Motor neuron (in vitro differentiated cells): Measurements from ENCODE around the gene EFNA2. TPM values are rescaled to one million over a fixed set of nuclear protein-coding genes. Genes with fewer than 3 reads are reported as not detected.
A peak's percentile ranks its signal among the peaks of the same experiment; 100 is the strongest.

ENCODE experiments used
- ATAC-seq, 8 experiments: fragments of 200-7000 bp; cut with Tn5 transposase; replicated peaks in 6 of 8; 2 replicates each; pipeline ENCODE4 v1.8.0; 2021; ENCODE audit warnings: mild to moderate bottlenecking in 8 of 8, moderate library complexity in 8 of 8
- H3K27ac ChIP-seq, 2 donors: fragments of 250-450 bp; sonication (Bioruptor Pico); 2 replicates each; pipeline ENCODE4 v1.9.0; 2021; ENCODE audit warnings: antibody characterized with exemption in 2 of 2, mild to moderate bottlenecking in 2 of 2, moderate library complexity in 1 of 2
- H3K4me1 ChIP-seq, 2 donors: fragments of 250-450 bp; sonication (Bioruptor Pico); replicated peaks in 1 of 2; 2 replicates each; pipeline ENCODE4 v1.6.1; 2021; ENCODE audit warnings: antibody characterized with exemption in 2 of 2, mild to moderate bottlenecking in 2 of 2, moderate library complexity in 1 of 2
- H3K4me3 ChIP-seq, 5 donors: fragments of 250-450 bp; sonication (Bioruptor Pico); 2 replicates each; pipeline ENCODE4 v1.9.0; 2021; ENCODE audit warnings: antibody characterized with exemption in 5 of 5, mild to moderate bottlenecking in 5 of 5, moderate library complexity in 4 of 5
- WGBS, 10 experiments: fragments of 450-650 bp; shearing (Covaris generic); methylation state at CpG; one replicate each; pipeline ENCODE4 v1.0.0; 2022; 5-methylcytosine and 5-hydroxymethylcytosine counted together
- in situ Hi-C, 9 experiments: fragments of 400-800 bp; cut with MboI; loops; one replicate each; pipeline ENCODE4 v1.15.0; 2021; ENCODE audit warnings: low sequenced_read_pairs in 9 of 9, low pct_unique_long_range_greater_than_20kb in 2 of 9; ENCODE audit not compliant: unreplicated experiment in 9 of 9
- total RNA-seq, 8 experiments: library from RNA; unstranded; fragments of 300-600 nt; gene quantifications; 2 replicates each; pipeline versions ENCODE4 v1.2.3 to v1.2.4, GENCODE V29; 2022

The EFNA2 gene
- total RNA-seq, 8 experiments from 2014 or later: 2.4 to 9.2 (median 4.5) TPM; not detected in 3

DNA sequence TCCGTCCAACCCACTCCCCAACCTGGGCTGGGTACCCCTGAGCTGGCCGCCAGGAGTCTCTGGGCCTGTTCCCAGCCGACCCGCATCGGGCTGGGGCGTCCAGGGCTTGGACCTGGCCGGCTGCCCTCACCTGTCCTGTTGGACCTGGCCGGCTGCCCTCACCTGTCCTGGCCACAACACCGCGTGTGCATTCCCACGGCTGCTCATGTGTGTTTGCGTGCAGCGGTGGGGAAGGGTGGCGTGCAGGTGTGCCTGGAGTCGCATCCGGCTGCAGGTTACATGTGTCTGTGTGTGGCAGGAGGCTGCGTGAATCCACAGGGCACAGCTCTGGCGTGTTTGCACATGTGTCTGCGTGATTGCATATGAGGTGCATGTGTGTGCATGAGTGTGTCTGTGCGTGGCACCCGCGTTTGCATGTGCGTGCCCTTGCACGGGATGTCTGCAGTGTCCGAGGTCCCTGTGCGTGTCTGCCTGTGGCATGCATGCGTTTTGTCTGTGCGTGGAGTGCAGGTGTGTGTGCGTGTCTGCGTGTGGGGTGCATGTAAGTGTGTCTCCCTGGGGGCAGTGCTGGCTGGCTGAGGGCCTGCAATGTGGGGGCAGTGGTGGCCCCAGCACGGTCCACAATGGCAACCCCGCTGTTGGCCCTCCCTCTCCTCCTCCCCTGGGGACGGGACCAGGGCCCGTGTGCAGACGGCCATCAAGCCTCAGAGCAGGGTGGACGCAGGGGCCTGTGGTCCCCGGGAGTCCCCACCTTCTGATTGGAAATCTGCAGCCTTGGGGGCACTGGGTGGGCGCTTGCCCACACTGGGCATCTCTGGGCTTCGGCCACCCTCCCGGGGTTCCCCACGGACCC is 3.4 kb downstream of the EFNA2 start:
- in situ Hi-C loops: no loop called here
- Histone ChIP-seq H3K4me3 (no peak overlapping the region), H3K27ac (no peak overlapping the region), H3K4me1 (peaks cover 24 to 32% of the 10 kb centered on the region in 2 donors)
- no peak for ATAC-seq
- WGBS, 10 experiments: 60 to 94% (median 86%) methylated on average over 1 to 10 of the region's 41 CpGs; no CpG with 5 or more reads in 5 of the 10 experiments

DNA sequence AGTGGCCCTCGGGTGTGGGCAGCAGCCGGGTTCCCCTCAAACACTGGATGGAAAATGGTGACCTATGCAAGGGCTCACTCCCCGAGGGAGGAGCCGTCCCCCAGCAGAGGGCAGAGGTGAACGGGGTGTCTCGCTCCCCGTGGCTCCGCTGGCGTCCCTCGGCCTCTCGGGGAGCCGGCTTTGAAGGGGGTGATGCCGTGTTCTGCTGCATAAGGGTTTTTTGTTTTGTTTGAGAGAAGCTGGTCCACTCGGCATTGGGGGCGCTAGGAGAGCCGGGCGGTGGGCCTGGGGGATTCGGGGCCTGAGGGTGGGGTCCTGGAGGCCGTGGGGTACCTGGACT is 4.0 kb downstream of the EFNA2 start:
- no peak overlapping the region for H3K4me3 ChIP-seq
- WGBS, 10 experiments: 100% methylated on average over 1 of the region's 19 CpGs; no CpG with 5 or more reads in 9 of the 10 experiments
- in situ Hi-C loops: no loop called here
- no peak overlapping the region for H3K27ac ChIP-seq
- H3K4me1 ChIP-seq: peaks cover 19 to 30% of the 10 kb centered on the region in 2 donors
- ATAC-seq: no peak

DNA sequence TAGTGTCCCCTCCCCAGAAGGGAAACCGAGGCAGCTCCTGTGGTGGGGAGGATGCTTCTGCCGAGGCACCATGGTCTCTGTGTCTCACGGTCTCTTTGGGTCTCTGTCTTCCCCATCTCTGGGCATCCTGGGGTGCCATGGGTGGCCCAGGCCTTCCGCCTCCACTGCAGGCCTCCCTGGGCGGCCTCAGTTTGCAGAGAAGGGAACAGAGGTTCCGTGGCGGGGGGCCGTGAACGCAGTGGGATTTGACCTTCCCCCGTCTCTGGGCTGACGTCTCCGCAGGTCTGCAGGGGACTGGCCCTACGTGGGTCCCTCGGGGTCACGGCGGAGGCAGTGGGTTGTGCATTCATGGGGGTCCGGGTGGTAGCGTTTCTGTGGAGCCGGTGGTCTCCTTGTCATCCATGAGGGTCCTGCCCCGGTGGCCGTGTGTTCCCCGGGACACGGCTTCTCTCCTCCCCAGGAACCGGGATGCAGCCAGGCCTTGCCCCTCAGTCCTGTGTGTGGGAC is 4.6 kb downstream of the EFNA2 start:
- 70 to 78% (median 75%) methylated on average over 2 to 8 of the region's 24 CpGs; no CpG with 5 or more reads in 7 of the 10 experiments for WGBS, 10 experiments
- peaks cover 20 to 29% of the 10 kb centered on the region in 2 donors for H3K4me1 ChIP-seq
- ATAC-seq: no peak
- in situ Hi-C loops: no loop called here
- no peak overlapping the region for H3K27ac ChIP-seq
- no peak overlapping the region for H3K4me3 ChIP-seq

DNA sequence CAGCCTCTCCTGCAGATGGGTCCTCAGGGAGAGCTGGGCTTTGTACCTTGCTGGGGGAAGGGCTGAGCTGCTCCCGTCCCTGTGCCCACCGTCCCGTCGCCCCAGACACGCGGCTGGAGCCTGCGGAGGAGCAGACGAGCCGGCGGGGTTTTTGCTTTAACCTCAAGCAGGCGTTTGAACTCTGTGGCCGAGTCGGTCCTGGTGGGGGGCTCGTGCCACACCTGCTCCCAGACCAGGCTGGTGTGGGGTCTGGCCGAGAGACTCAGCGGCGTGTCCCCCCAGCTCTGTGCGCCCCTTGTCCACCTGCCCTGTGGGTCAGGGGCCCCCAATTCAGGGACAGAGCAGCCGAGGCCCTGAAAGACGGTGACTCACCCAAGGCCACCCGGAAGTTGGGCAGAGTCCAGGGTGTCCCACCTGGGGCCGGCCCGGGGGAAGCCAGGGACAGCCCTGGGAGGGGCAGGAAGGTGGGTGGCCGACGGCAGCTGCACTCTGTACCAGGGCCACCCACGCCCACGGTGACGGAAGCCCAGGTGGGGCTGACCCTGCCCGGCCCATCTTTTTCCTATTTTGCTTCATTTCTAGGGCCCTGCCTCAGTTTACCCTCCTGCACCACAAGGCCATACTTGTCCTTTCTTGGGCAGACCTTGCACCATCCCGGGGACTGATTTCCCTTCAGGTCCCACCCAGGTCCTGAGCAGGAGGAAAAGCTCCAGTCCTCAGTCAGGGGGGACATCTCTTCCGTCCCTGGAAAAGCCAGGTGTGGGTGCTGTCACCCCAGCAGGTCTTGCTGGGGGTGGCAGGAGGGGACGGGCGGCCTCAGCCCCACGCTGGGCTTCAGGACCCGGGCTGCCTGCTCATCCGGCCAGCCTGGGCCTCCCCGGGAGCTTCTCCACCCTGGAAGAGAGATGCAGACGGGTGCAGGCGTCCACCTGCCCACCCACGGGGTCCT is 5.3 kb downstream of the EFNA2 start:
- 5 to 87% (median 75%) methylated on average over 1 to 11 of the region's 40 CpGs; no CpG with 5 or more reads in 4 of the 10 experiments for WGBS, 10 experiments
- Histone ChIP-seq H3K4me1 (peaks cover 25 to 26% of the 10 kb centered on the region in 2 donors), H3K27ac (no peak overlapping the region), H3K4me3 (no peak overlapping the region)
- no peak for ATAC-seq
- in situ Hi-C loops: no loop called here

DNA sequence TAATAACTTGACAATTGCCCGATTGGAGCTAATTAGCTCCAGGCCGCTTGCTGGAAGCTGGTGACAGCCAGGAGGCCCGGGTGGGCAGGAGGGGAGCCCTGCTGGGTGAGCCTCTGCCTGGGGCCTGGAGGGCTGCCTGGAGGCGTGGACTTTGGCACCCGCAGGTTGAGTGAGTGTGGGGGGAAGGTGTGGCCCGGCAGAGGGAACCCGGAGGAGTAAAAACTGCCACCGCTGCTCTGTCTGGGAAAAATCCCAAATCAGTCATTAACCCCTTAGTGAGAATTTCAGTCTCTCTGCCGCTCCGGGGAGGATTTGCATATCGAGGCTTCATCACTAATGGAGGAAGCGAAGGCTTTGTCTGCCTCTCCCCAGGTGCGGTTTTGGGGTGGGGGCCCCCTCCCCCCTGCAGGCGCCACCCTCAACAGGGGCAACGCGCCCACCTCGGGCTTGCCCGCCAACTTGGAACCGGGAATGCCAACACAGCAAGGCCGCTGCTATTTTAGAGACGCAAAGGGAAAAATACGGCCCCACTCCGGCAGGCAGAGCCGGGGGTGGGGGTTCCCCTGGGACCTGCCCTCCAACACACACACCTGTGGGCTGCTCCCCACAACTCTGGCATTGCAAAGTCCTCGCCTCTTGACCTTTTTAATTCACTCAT is 6.2 kb downstream of the EFNA2 start:
- in situ Hi-C loops: no loop called here

DNA sequence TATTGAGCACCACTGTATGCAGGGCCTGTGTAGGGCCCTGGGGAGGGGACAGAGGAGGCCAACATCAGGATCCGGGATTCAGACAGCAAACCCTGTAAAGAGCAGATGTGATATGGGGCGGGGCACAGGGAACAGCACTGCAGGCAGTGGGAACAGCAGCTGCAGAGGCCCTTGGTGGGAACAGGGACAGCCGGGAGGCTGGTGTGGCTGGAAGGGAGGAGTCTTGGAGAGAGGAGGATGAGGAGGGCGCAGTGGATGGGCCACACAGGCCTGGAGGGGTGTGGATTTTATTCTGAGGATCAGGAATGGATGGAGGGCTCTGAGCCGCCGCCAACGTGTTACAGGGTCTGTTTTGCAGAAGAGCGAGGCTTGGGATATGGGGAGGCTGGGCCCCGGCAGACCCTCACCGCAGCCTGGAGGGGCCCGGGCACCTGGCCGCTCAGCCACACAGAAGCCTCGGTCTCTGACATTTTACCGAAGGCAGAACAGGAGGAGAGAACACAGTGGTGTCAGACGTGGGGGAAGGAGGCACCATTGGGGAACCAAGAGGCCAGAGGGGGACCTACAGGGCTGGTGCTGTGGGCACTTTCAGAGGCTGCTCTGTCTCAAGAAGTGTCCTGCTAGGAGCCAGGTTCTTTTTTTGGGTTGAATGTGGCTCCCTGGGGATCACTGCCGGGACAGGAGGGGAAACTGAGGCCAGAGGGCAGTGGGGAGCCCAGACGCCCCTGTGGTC is 6.9 kb downstream of the EFNA2 start:
- 25 to 79% (median 56%) methylated on average over 2 to 10 of the region's 17 CpGs; no CpG with 5 or more reads in 6 of the 10 experiments for WGBS, 10 experiments
- Histone ChIP-seq H3K4me1 (peaks cover 14 to 16% of the 10 kb centered on the region in 2 donors), H3K27ac (no peak overlapping the region), H3K4me3 (no peak overlapping the region)
- in situ Hi-C loops: no loop called here
- no peak for ATAC-seq

More for the DNA sequence above, 6.2 kb downstream of the EFNA2 start:
- WGBS, 10 experiments: 0 to 53% (median 6%) methylated on average over 1 to 15 of the region's 25 CpGs; no CpG with 5 or more reads in 5 of the 10 experiments
- peaks cover 21 to 23% of the 10 kb centered on the region in 2 donors for H3K4me1 ChIP-seq
- H3K4me3 ChIP-seq: no peak overlapping the region
- ATAC-seq: no peak
- H3K27ac ChIP-seq: no peak overlapping the region

DNA sequence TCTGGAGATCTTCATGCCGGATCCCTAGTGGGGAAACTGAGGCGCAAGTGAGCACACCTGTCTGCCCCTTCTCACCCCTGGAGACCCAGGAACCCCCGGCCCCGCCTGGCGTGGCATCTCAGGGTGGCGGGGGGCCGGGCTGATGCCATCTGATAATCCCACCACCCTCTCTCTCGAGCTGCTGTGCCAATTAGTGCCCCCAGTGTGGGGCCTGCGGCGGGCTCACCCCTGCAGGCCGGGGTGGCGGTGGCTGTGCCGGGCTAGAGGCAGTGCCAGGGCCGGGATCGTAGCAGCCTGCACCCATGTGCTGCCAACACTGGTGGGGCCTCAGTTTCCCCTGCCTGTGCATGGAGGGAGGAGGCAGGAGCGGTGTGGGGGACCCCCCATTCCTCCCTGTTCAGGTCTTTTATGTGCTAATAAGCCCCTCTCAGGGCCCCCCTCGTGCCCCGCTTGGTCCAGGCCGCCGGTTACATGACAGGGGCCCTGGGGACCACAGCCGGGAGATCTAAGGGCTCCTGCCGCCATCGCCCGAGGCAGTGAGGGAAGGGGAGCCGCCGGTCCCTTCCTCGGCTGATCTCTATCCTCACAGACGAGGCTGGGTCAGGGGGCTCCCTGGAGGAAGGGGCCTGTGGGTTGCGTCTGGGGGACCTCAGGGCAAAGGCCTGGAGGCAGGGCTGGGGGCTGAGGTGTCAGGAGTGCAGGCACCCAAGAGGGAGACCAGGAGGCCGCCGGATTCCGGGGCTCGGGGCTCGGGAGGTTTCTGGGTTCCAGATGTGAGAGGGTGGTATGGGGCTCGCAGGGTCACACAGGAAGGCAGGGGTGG is 8.3 kb downstream of the EFNA2 start:
- in situ Hi-C loops: no loop called here
- peaks cover 5 to 9% of the 10 kb centered on the region in 2 donors for H3K4me1 ChIP-seq
- no peak for ATAC-seq
- H3K27ac ChIP-seq: no peak overlapping the region
- H3K4me3 ChIP-seq: no peak overlapping the region
- 30 to 81% methylated on average over 2 to 3 of the region's 35 CpGs; no CpG with 5 or more reads in 8 of the 10 experiments for WGBS, 10 experiments

DNA sequence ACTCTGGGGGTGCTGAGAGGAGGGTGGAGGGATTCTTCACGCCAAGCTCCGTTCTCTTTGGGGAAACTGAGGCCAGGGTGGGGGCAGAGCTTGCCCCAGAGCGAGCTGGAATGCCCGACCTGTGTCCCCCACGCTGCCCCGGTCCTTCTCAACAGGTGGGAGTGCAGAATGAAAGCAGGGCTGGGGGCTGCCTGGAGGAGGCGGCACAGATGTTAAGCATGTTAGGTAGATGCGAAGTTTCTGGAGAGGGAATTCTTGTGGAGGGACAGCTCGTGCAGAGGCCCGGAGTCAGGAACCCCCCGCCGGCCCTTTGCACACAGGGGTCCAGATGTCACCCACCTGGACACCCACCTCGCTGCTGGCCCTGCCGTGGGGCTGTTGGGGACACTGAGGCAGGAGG is 9.0 kb downstream of the EFNA2 start:
- no peak for ATAC-seq
- in situ Hi-C loops: no loop called here
- H3K27ac ChIP-seq: no peak overlapping the region
- H3K4me3 ChIP-seq: no peak overlapping the region
- H3K4me1 ChIP-seq: peaks cover 0 to 9% of the 10 kb centered on the region in 2 donors
- WGBS, 10 experiments: 40 to 80% (median 50%) methylated on average over 2 to 4 of the region's 14 CpGs; no CpG with 5 or more reads in 5 of the 10 experiments

DNA sequence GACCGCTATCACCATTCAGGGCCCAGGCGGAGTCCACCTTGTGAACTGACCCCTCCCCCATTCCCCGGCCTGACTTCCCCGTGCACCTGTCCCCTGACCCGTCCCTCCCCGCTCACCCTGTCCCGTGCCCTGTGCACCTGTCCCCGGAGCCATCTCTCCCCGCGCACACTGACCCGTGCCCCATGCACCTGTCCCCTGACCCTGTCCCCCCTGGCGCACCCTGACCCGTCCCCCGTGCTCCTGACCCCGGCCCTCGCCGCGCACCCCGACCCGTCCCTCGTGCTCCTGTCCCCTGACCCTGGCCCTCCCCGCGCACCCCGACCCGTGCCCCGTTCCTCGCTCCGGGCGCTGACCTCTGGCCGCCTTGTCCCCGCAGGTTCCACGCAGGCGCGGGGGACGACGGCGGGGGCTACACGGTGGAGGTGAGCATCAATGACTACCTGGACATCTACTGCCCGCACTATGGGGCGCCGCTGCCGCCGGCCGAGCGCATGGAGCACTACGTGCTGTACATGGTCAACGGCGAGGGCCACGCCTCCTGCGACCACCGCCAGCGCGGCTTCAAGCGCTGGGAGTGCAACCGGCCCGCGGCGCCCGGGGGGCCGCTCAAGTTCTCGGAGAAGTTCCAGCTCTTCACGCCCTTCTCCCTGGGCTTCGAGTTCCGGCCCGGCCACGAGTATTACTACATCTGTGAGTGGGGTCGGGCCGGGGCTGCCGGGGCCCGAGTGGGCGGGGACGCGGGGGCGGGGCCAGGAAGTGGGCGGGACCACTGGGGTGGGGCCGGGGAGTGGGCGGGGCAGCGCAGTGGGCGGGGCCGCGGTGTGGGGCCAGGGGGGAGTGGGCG is 9.7 kb downstream of the EFNA2 start:
- peak in 5 of 8 experiments; percentile 31 to 72 (median 57) for ATAC-seq
- no peak overlapping the region for H3K27ac ChIP-seq
- peaks cover 0 to 9% of the 10 kb centered on the region in 2 donors for H3K4me1 ChIP-seq
- H3K4me3 ChIP-seq: peak overlapping the region in 1 of 5 donors; percentile 8
- in situ Hi-C loops: no loop called here
- WGBS, 10 experiments: 0% methylated on average over 6 of the region's 82 CpGs; no CpG with 5 or more reads in 9 of the 10 experiments

DNA sequence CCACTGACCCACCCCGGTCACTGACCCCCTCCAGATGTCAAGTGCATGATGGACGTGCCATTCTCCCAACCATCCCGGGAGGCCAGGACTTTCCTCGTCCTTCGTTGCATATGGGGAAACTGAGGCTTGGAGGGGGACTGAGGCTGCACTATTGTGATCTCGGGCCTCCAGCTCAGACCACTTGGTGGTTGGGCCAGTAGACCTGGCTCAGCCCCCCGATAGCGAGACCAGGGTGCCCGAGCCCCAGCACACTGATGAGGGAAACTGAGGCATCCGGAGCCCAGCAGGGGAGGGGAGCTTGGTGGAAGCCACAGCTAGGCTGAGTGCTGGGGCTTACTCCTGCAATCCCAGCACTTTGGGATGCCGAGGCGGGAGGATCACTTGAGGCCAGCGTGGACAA is 10.4 kb downstream of the EFNA2 start:
- H3K4me3 ChIP-seq: no peak overlapping the region
- peaks cover 0 to 9% of the 10 kb centered on the region in 2 donors for H3K4me1 ChIP-seq
- H3K27ac ChIP-seq: no peak overlapping the region
- in situ Hi-C loops: no loop called here
- 62 to 80% methylated on average over 3 of the region's 13 CpGs; no CpG with 5 or more reads in 8 of the 10 experiments for WGBS, 10 experiments
- peak in 4 of 8 experiments; percentile 7 to 25 (median 23) for ATAC-seq
